Measurements from ENCODE around the gene KRT83. TPM values are rescaled to one million over a fixed set of nuclear protein-coding genes. Genes with fewer than 3 reads are reported as not detected.

KRT83 gene
- total RNA-seq, 2 donors from 2014 or later: not detected

DNA sequence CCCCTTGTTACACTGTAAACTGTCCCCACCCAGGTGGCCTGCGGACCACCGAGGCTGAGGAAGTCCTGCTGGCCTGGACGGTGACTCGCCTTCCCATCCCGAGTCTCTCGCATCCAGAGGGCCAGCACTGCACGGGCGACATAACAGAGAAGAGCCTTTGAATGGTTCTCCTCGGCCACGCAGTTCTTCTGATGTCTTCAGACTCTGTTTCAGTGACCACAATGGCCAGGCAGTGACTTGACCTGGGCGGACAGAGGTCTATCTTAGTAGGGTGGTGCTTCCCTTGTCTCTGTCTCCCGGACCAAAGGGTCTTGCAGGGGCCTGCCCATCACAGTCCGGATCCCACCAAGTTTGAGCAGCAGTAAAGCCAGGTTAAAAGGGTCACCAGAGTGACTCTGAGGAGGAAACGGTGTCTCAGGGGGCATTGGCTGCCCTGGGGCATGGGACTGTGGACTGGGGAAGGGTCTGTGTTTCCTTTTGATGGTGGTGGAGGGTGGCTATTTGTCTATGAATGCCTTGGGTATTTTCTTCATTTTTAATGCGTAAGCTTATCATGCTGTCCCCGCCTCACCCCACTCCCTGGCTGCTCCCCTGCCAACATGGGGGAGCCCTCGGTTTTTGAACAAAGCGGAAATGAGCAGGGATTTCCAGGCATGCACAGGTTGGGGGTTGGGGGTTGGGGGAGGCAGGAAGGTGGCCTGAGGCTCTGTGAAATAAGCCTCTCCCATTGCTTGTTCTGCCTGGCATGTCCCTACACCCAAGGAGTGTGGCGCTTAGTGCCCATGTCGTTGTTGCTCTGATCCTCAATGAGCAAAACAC, 35.8 kb upstream of the KRT83 start:
- Histone ChIP-seq H3K4me1 (peaks cover 0 to 1% of the 10 kb centered on the region in 2 donors), H3K4me3 (no peak overlapping the region), H3K27me3 (no peaks in the 10 kb centered on the region), H3K36me3 (no peaks in the 10 kb centered on the region), H3K9me3 (no peaks in the 10 kb centered on the region), H3K27ac (no peak overlapping the region)
- TF ChIP-seq, protein P1, sequence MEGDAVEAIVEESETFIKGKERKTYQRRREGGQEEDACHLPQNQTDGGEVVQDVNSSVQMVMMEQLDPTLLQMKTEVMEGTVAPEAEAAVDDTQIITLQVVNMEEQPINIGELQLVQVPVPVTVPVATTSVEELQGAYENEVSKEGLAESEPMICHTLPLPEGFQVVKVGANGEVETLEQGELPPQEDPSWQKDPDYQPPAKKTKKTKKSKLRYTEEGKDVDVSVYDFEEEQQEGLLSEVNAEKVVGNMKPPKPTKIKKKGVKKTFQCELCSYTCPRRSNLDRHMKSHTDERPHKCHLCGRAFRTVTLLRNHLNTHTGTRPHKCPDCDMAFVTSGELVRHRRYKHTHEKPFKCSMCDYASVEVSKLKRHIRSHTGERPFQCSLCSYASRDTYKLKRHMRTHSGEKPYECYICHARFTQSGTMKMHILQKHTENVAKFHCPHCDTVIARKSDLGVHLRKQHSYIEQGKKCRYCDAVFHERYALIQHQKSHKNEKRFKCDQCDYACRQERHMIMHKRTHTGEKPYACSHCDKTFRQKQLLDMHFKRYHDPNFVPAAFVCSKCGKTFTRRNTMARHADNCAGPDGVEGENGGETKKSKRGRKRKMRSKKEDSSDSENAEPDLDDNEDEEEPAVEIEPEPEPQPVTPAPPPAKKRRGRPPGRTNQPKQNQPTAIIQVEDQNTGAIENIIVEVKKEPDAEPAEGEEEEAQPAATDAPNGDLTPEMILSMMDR (IDR thresholded peaks at IDR 0.05): no peak
- DNase-seq (ENCODE audit: low spot score): no peak

DNA sequence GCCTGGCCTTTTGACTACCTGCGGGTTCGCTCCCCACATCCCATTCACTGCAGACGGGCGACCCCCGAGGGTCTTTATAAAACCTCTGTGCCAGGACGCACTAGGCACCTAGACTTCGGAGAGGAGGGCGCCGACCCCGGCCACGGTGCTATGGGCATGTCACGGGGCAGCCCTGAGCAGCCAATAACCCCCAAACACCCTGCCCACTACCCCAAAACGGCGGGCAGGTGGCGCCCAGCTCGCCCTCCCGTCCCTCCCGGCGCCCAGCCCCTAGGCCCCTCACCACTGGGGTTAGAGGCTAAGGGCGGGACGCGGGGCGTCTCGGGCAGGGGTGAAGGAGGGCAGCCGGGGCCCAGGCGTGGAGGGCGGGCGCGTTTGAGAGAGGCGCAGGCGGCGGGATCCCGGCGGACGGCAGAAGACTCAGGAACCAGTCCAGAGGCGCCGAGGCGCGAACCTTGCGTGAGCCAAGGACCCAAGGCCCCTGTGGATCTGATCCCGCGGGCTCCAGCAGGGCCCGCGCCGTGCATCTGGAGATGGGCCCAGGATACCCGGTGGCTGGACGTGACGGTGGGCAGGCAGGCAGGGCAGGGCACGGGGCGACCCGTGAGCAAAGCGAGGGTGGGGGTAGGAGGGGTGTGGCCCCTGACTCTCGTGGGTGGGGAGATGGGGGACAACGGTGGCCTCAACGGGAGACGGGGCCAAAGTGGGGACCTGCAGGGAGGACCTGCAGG, 35.0 kb upstream of the KRT83 start:
- Histone ChIP-seq H3K27ac (no peak overlapping the region), H3K27me3 (no peaks in the 10 kb centered on the region), H3K4me3 (no peak overlapping the region), H3K4me1 (peaks cover 0 to 8% of the 10 kb centered on the region in 2 donors), H3K36me3 (no peaks in the 10 kb centered on the region), H3K9me3 (no peaks in the 10 kb centered on the region)
- TF ChIP-seq, protein P1 (IDR thresholded peaks at IDR 0.05): no peak
- no peak for DNase-seq (ENCODE audit: low spot score)

DNA sequence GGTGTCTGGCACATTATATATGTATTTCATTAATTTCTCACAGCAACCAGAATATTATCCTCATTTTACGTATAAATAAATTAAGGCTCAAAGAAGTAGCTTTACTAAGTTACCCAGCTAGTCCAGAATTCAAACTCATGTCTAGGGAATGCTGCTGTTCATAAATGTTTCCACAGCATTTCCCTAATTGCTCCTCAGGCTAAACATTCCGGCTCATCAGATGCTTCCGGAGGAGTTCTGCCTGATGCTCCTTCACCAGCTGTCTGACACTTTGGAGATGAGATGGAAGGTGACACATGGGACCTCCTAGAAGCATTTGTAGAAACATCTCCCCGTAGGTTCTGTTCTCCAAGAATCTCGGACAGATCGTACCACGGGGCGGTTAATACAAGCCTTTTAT, 34.0 kb upstream of the KRT83 start:
- TF ChIP-seq, protein P1 (IDR thresholded peaks at IDR 0.05): no peak
- Histone ChIP-seq H3K27me3 (no peaks in the 10 kb centered on the region), H3K4me1 (peaks cover 0 to 8% of the 10 kb centered on the region in 2 donors), H3K36me3 (no peaks in the 10 kb centered on the region), H3K4me3 (no peak overlapping the region), H3K9me3 (no peaks in the 10 kb centered on the region), H3K27ac (no peak overlapping the region)
- DNase-seq (ENCODE audit: low spot score): no peak

DNA sequence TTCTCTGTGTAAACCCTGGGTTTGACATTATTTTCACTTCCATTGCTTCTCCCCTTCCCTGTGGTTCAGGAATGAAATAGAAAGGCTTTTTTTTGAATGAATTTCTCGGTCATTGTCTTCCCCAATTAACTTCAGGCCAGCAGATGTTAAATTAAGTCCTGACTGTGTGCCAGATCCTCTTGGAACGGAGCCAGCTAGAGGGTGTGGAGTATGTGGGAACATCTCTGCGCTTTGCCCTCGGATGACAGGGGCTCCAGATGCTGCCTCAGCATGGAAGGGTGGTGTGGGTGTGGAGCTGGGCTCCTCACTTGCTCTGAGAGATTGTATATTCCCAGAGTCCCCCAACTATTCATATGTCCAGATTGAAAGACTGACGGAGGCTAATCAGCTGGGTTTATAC, 33.0 kb upstream of the KRT83 start:
- DNase-seq (ENCODE audit: low spot score): no peak
- Histone ChIP-seq H3K27me3 (no peaks in the 10 kb centered on the region), H3K36me3 (no peaks in the 10 kb centered on the region), H3K4me3 (no peak overlapping the region), H3K4me1 (peaks cover 0 to 8% of the 10 kb centered on the region in 2 donors), H3K9me3 (no peaks in the 10 kb centered on the region), H3K27ac (no peak overlapping the region)
- TF ChIP-seq, protein P1 (IDR thresholded peaks at IDR 0.05): no peak

DNA sequence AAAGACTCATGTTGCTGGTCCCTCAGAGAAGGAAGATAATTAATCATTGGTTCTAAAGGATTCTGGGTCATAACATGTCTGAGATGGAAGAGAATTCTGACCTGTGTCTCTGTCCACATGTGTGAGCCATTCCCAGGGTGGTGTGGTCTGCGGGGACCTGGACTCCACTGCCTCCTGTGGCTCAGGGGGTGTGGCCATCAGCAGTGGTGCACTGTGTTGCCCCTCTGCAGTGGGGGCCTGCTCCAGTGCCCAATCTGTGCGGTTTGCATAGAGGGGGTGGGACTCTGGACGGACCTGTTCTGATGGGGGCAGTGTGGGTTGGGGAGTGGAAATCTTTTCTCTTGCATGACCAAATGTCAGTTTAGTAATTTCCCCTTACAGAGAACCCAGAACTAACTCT, 32.6 kb upstream of the KRT83 start:
- Histone ChIP-seq H3K9me3 (no peaks in the 10 kb centered on the region), H3K36me3 (no peaks in the 10 kb centered on the region), H3K27me3 (no peaks in the 10 kb centered on the region), H3K27ac (no peak overlapping the region), H3K4me3 (no peak overlapping the region), H3K4me1 (peaks cover 0 to 8% of the 10 kb centered on the region in 2 donors)
- no peak for DNase-seq (ENCODE audit: low spot score)
- TF ChIP-seq, protein P1 (IDR thresholded peaks at IDR 0.05): no peak
